CMK (cell line): ENCODE measurements around the gene SLC8A2.

Experiments
- DNase-seq: peaks from one replicate; pipeline ENCODE4 v3.0.0-alpha.2; 2010; ENCODE audit warnings: low read depth

SLC8A2 gene, protein sequence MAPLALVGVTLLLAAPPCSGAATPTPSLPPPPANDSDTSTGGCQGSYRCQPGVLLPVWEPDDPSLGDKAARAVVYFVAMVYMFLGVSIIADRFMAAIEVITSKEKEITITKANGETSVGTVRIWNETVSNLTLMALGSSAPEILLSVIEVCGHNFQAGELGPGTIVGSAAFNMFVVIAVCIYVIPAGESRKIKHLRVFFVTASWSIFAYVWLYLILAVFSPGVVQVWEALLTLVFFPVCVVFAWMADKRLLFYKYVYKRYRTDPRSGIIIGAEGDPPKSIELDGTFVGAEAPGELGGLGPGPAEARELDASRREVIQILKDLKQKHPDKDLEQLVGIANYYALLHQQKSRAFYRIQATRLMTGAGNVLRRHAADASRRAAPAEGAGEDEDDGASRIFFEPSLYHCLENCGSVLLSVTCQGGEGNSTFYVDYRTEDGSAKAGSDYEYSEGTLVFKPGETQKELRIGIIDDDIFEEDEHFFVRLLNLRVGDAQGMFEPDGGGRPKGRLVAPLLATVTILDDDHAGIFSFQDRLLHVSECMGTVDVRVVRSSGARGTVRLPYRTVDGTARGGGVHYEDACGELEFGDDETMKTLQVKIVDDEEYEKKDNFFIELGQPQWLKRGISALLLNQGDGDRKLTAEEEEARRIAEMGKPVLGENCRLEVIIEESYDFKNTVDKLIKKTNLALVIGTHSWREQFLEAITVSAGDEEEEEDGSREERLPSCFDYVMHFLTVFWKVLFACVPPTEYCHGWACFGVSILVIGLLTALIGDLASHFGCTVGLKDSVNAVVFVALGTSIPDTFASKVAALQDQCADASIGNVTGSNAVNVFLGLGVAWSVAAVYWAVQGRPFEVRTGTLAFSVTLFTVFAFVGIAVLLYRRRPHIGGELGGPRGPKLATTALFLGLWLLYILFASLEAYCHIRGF

DNA sequence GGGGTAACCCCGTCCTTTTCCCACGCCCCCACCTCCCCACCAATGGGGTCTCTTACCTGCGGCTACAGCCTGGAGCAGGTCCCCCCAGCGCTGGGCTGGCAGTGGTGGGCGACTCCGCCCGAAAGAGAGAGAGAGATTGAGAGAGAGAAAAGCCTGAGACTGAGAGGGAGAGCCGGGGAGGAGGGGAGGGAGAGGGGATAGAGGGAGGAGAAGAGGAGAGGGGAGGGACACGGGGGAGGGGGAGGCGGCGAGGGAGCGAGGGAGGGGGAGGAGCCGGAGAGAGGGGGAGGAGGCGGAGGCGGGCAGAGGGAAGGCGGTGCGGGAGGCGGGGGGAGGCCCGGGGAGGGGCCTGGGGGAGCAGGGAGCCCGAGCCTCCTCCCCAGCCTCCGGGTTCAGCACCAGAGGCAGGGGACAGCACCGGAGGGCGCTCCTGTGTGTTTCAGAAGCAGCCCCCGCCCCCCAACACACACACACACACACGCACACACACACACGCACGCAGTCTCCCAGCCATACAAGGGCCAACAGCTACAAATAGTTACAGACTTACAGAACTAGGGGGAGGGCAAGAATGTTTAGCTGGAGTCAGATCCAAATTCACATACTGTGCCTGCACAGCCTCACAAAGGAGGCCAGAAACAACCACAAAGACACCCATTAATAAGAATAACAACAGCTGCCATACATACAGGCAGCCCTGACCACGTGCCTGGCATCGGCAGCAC is at the start of gene SLC8A2:
SLC8A2 (minus strand) TSS at position 161 of the 725 bp plus-strand sequence. CDS start 5,490 bp downstream, outside the sequence.
- DNase-seq = peak; percentile 76

DNA sequence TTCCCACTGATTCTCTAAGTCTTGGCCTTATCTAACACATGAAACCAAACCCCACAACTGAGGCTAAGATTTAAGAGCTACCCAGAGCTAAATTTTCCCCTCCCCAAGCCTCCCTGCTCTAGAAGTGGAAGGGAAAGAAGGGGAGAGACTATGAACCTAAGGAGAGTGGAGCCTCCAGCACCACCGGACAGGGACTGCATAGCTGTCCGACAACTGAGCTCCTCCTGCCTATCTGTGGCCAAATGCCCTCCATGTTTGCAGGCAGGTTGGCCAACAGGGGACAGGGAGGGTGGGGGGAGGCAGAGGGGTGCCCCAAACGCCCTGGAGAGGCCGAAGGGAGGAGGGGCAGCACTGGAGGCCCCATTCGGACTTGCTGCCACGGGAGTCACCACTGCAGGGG is 49.1 kb upstream of the SLC8A2 start:
- DNase-seq = no peak

DNA sequence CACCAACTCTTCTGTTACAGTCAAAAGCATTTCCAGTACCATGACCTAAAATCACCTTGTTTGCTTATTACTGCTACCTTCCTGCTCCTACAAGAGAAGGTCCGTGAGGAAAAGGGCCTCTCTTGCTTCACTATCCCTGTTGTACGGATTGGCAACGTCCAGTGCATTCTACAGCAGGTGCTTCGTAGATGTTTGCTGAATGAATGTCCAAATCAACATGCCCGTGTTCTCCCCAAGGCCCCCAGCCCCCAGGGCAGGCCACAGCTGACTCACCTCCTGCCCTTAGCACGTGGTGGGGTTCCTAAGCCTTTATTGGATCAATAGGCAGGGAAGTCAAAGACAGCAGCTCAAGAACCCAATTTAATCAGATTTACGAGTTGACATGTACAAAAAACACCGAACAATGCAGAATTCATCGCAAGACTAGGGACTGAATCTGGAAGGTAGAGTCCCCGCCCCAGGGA is 48.7 kb upstream of the SLC8A2 start:
- no peak for DNase-seq

DNA sequence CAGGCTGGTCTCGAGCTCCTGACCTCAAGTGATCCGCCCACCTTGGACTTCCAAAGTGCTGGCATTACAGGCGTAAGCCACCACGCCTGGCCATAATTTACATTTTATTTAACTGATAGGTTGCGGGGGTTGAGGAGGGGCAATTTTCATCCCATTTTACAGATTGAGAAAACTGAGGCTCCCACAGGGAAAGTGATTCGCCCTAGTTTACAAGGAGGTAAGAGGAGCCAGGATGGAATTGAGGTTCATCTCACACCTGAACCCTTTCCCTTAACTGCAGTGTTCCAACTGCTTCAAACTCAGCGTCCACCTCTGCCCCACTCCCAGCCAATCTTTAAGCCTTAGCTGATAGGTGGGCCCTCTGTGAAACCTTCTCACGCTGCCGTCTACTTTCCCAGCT is 47.2 kb upstream of the SLC8A2 start:
- no peak for DNase-seq

DNA sequence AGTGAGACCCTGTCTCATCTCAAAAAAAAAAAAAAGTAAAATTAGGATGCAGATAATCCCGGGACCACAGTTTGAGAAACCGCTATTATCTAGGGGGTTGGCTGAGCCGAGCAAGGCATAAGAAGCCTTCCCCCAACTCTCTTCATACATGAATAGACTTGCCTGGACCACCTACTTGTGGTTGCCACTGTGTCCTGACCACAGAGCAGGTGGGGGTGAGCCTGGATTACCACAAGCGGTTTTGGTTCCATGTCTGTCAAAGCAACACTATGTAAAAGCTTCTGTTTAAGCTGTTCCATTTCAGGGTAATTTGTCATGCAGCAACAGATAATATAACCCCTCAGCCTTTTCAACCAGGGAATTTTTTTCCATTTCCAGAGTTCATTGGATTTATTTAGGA is 46.4 kb upstream of the SLC8A2 start:
- no peak for DNase-seq

DNA sequence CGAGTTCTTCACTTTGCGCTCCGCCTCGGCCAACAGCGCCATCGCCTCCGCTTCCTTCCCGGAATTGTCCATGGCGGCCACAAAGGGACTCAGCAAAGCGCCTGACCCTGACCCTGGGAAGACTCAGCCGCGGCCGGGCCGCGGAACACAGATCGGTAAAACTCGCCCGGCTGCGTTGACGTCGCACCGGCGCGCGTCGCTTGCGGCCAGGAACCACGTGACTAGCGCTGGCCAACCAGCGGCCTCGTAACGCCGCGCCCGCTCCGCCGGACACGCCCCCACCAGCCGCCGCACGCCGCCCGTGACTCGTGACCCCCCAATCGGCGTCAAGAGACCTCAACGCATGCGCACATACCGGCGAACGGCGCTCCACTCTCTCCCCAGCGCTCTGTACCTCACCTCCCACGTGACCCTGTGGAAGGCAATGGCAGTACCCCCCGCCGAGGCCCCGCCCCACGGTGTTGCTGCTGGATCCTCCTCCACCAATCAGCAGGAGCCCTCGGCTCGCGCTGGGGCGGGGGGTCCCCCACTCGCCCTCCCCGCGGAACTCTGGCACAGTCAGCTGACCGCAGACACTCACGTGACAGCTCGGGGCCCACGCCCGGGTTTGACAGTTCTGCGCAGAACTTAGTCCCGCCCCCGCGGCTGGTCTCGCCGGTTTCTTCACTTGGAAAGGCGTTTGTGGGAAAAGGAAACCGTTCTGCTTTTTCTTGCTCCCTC is 43.3 kb upstream of the SLC8A2 start, which contains the start of gene NAPA:
NAPA (minus strand) TSS at position 195 of the 720 bp plus-strand sequence; CDS start at position 72, 123 bp downstream.
- peak; percentile 100 for DNase-seq

DNA sequence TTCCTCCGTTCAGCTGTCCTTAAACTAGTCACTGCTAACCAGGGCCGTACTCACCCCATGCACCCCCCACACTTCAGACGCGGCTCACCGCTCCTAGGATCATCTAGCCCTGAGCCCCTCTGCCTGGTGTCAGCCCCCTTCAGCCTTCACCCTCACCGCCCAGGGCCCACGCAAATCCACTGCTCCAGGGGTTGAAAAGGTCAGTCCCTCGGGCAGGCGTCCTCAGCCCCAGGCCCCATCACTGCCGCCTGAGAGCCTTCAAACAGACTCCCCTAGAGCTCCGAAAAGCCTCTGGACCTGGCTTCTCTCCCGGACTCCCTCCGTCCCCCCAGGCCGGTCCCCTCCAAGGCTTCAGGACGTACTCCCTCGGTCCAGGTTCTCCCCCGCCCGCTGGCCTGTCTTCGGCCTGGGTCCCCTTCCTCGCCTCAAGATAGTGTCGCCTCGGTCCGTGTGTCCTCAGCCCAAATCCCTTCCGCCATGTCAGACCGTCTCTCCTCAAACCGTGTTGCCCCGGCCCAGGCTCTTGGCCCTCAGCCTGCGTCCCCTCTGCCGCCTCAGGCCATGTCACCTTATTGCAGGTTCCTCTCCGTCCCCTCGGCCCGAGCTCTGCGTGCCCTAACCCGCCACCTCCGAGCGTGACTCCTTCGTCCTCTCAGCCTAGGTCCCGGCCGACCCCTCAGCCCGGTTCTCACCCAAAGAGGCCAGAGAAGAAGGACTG is 42.6 kb upstream of the SLC8A2 start:
- DNase-seq = no peak

DNA sequence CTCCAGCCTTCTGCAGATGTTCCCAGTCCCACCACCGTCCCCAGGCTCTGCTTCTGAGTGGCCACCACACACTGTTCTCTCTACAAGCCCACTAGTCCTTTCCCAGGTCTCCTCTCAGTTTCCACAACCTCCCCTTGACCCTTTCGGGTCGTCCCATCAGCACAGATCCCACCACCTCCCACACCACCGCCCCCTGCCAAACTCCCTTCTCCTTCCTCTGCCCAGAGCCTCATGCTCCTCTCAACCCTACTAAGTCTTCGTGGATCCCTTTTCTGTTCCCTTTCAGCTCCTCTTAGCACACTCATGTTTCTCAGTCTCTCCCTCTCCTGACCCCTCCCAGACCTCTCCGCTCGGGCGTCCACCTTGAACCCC is 41.2 kb upstream of the SLC8A2 start:
- DNase-seq = no peak

DNA sequence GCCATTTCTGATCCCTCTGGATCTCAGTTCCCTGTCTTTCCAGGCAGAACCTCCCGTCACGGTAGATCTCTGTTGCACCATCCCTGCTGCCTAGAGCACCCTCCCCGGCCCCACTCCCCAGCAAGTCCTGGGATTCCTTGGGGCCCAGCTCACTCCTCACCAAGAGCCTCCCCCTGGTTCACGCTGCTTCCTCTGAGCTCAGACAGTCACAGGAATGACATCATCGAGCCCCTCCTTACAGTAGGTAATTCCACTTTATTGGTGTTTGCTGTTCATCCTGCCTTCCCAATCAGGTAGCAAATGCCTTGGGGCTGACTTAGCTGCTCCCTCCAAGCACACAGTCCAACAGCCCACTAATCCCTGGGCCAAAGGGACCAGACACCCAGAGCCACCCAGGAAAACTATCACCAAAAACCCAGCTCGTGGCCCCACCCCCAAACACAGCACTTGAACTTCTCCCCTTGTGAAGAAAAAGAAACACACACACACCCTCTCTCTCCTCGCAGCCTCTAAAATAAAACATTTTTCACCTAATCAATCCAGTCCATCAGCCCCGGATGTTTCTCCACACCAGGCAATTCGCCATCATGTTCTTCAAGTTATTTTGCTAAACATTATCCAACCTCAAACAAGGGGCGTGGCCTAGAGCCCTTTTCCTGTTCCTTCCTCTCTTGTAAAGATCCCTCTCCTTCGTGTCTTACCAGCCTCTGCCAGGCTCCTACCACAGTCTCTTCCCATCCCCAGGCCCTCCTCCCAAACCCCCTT is 40.7 kb upstream of the SLC8A2 start:
- no peak for DNase-seq

DNA sequence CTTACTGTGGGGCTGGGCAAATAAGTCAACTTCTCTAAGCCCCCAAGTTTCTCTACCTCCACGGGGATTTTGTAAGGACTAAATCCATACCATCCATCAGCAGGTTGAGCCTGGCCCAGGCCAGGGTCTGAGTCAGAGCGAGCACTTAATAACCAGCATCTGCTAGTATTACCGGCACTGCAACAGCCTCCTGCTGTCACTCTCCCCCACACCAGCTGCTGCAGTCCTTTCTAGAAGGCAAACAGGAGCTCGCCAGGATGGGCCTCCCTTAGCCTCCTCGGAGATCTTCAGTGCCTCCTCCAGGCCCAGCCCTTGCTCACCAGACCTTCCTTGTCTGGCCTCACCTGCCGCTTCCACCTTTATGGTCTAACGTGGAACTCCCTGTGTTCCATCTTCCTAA is 40.0 kb upstream of the SLC8A2 start:
- DNase-seq = no peak

DNA sequence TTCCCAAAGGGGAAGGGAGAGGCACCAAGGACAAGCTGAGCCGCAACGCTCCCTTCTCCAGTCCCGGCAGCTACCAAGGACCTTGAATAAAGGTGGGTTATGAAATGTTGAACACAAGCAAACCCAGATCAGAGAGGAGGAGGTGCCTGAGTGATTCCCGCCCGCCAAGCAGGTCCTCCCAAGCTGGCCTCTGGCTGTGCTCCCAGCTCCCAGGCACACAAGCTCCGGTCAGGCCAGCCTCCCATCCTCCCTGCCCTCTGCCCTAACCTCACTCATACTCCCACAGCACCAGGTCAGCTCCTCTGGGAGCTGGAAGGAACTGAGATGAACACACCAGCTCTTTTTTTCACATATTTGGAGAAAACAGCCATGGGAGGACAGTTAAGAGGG is 39.4 kb upstream of the SLC8A2 start:
- no peak for DNase-seq

DNA sequence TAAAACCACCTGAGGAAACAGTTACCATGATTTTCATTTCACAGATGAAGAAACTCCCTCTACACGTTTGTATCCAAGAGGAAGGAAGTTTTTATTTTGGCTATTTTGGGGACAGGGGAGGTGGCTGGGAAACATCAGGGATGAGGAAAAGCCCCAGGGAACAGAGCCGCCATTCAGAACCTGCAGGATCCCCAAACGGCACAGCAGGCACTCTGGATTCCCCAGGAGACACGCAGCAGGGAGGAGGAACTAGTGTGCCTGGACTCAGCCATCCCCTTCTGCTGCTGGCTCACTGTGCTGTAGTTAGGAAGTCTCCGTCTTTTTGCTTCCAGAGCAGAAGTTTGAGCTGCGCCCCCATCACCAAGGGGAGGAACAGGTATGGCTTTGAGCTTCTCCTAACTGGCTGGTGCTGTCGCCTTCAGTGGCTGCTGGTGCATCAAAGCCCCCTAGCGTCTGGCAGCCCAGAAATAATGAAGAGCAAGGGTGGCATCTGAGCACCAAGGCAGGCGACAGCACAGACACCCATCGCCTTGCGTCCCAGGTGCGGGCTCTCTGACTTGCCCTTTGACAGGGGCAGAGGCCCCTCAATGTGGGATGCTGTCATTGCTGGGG is 38.9 kb upstream of the SLC8A2 start:
- no peak for DNase-seq

DNA sequence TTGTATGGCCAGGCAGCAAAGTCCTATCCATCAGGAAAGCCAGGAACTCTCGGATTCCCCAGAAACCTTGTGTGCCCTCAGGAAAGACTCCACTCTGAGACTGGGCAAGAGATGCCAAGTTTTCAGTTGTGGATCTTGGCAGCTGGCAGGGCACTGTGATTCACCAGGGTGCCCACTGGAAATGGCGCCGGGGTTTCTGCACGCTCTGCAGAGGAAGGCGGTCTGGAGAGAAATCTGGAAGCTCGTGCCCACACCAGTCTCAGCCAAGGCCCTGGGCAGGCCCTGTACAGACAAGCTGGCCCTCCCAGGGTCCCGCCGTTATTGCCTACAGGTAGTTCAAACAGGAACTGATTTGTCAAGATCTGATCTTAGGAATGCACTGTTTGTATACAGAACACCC is 38.3 kb upstream of the SLC8A2 start:
- DNase-seq = no peak

DNA sequence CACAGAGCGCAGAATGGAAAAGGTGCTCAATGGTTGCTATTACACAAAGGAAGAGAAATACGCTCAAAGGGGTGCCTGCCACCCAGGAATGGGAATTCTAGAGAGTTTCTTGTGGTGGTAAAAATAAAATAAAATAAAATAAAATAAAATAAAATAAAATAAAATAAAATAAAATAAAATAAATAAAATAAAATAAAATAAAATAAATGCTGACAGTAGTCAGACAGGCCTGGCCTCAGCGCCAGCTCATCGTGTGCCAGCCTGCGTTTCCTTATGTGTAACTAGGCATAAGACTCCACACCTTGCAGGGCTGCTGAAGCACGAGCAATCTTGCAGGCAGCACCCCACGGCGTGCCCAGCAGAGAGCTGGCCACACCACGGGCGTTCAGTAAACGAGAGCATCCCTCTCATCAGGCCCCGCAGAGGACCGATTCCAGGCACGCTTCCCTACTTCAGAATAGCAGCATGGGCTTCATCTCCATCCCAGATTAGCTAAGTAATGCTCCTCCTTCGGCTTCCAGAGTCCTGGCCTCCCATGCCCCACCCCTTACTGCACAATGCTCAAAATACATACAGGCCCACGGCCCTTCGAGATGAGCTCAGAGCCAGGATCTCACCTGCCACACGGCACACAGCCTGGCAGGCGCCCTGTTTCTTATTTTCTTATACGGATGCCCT is 37.6 kb upstream of the SLC8A2 start:
- no peak for DNase-seq

DNA sequence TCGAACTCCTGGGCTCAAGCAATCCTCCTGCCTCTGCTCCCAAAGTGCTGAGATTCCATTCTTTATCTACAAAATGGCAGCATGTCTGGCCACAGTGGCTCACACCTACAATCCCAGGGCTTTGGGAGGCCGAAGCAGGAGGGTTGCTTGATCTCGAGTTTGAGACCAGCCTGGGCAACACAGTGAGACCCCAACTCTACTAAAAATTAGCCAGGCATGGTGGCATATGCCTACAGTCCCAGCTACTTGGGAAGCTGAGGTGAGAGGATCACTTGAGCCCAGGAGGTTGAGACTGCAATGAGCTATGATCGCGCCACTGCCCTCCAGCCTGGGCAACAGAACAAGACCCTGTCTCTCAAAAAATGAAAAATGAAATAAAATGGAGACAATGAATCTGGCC is 37.0 kb upstream of the SLC8A2 start:
- no peak for DNase-seq

DNA sequence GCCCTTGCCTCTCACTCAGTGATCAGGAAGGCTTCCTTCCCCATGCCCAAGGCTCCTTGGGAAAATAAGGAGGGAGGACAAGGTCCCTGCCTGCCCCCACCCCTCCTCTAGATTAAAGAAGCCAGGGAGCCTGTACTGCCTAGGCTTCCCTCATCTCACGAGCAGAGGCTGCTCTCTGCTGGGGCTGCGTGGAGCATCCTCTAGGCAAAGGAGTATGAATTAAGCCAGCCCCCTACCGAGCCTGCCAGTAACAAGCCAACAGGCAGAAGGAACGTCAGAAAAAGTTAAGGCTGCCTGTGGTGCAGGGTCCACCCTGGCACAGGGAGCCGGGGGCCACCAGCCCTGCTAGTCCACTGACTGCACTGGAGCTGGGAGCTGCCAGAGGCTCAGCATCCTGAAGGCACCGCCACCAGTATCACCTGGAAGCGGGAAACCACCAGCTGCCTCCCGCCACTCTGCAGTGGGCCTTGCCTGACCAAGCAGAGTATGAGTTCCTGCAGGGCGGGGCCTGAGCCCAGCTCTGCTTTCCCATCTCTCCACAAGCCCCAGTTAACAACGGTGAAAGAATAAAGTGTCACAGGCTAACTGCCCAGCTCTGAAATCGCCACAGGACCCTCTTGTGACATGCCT is 36.3 kb upstream of the SLC8A2 start:
- DNase-seq = no peak

DNA sequence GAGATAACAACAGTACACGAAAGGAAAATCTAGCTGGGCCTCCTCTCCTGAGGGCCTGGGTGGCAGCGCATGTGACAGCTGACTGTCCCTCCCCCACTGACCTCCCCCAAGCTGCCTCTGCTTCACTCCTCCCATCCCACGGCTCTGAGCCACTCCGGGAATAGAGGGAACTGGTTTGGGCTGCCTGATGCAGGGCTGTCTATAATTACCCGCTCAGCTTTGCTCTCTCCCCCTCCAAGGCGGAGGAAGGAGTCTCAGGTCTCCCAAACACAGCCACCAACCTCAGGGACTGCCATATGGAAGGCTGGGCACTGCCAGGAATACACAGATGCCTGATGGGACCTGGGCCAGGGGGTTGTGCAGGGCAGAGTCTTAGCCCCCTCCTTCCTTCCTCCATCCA is 35.3 kb upstream of the SLC8A2 start:
- DNase-seq = no peak

DNA sequence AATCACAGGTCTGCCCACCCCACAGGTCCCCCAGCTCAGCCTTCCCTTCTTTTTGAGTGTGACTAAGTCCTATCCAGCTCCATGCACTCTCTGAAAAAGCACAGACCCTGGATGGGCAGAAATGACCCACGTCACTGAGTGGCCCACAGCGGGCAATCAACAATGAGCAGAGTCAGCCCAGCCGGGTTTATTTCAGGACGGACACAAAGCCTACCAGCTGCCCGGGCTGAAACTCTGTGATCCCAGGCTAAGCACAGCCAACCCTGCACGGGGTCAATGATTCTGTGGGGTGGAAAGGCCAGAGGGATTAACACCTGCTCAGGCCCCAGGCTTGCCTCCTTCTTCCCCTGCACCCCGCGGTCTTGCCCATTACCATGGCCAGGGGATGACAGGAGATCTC is 34.8 kb upstream of the SLC8A2 start:
- DNase-seq = no peak

DNA sequence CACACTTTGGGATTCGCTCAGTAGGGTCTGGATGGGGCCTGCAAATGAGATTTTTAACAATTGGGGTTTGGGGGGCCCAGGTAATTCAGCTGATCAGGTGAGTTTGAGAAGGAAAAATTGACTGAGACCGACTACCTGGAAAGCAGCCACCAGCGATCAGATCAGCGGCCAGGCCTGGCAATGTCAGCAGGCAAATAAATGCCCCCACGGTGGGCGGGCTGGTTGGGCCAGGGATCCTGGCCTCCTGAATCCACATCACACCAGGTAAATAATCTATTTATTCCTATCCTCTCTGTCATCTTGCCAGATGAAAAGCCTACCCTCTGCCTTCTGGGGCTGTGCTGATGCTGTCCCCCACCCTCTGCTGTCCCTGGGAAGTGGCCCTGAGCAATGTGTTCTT is 33.8 kb upstream of the SLC8A2 start:
- DNase-seq = no peak
